Measurements from ENCODE around the gene ZFAND3. TPM values are rescaled to one million over a fixed set of nuclear protein-coding genes. Genes with fewer than 3 reads are reported as not detected.

Gene ZFAND3
- total RNA-seq, 4 donors from 2014 or later, result 45.0 to 55.2 (median 49.5) TPM

DNA sequence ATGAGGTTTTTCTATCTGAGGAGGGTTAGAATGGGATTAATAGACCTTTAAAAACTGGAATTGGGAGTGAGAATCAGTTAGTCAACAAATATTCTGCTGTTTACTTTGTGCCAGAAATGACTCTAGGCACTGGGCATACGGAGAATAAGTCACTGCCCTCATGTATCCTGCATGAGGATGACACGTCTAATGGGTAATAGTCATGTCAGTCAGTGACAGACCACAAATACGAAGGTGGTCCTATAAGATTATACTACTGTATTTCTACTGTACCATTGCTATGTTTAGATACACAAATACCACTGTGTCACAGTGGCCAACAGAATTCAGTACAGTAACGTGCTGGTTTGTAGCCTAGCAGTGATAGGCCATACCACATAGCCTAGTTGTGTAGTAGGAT lies 30.7 kb downstream of the ZFAND3 start:
- Histone ChIP-seq H3K4me3 (no peak overlapping the region), H3K36me3 (no peaks in the 10 kb centered on the region), H3K27me3 (no peaks in the 10 kb centered on the region), H3K27ac (no peak overlapping the region), H3K4me1 (peaks cover 49 to 55% of the 10 kb centered on the region in 2 donors), H3K9me3 (no peaks in the 10 kb centered on the region)
- in situ Hi-C loops (cut with MboI; ENCODE audit: low sequenced_read_pairs in 4 of 4) (no loop called here), intact Hi-C loops (cut with DNase I; ENCODE audit: low total_unique reads) (no loop called here)
- DNase-seq, result no peak
- TF ChIP-seq POLR2A (IDR thresholded peaks at IDR 0.05), result no peak
- TF ChIP-seq CTCF (IDR thresholded peaks at IDR 0.05 in 4 of 5, conservative IDR thresholded peaks at IDR 0.05 in 1 of 5), result no peak
- ATAC-seq, result no peak

DNA sequence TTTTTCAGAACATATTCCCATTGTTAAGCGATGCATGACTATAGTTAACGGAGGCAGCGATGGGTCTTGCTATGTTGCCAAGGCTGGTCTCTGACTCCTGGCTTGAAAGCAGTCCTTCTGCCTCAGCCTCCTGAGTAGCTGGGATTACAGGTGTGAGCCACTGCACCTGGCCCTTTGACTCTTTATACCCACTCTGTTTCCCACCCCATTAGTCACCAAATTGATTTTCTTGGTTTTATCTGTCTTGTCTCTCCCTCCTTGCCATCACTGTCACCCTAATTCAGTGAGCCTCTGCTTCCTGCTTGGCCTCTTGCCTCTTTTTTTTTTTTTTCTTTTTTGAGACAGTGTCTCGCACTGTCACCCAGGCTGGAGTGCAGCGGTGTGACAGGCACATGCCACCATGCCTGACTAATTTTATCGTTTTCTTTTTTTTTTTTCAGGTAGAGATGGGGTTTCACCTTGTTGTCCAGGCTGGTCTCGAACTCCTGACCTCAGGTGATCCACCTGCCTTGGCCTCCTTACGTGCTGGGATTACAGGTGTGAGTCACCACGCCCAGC lies 31.3 kb downstream of the ZFAND3 start:
- ATAC-seq (no peak), DNase-seq (no peak)
- Histone ChIP-seq H3K4me1 (peaks cover 49 to 50% of the 10 kb centered on the region in 2 donors), H3K9me3 (no peaks in the 10 kb centered on the region), H3K27me3 (no peaks in the 10 kb centered on the region), H3K4me3 (no peak overlapping the region), H3K36me3 (no peaks in the 10 kb centered on the region), H3K27ac (no peak overlapping the region)
- TF ChIP-seq POLR2A (IDR thresholded peaks at IDR 0.05) (no peak), CTCF (IDR thresholded peaks at IDR 0.05 in 4 of 5, conservative IDR thresholded peaks at IDR 0.05 in 1 of 5) (no peak)
- intact Hi-C loops (cut with DNase I; ENCODE audit: low total_unique reads) (no loop called here), in situ Hi-C loops (cut with MboI; ENCODE audit: low sequenced_read_pairs in 4 of 4) (no loop called here)

DNA sequence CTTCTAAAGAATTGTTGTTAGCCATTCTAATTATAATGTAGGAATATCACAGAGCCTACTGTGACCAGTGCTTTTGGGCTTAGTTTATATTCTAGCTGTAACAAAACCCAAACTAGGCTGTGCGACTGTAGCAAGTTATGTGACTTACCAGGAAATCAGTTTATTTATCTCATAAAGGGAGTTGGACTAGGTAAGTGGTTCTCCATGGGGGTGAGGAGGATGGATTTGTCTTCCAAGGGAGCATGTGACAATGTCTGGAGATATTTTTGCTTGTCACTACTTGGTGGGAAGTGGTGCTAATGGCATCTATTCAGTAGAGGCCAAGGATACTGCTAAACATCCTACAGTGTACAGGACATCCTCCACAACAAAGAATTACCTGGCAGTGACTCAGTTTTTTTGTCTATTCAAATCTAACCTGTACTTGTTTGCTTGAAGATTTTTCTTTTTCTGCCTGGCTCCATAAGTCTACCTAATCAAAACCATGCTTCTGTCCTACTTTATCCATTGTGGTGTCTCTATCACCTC lies 32.5 kb downstream of the ZFAND3 start:
- no peaks in the 10 kb centered on the region for H3K9me3 ChIP-seq
- peaks cover 38 to 48% of the 10 kb centered on the region in 2 donors for H3K4me1 ChIP-seq
- no peak overlapping the region for H3K4me3 ChIP-seq
- in situ Hi-C loops (cut with MboI; ENCODE audit: low sequenced_read_pairs in 4 of 4), result no loop called here
- peak in 1 of 2 donors; percentile 47 for ATAC-seq
- H3K36me3 ChIP-seq, result no peaks in the 10 kb centered on the region
- TF ChIP-seq POLR2A (IDR thresholded peaks at IDR 0.05) (no peak), CTCF (IDR thresholded peaks at IDR 0.05 in 4 of 5, conservative IDR thresholded peaks at IDR 0.05 in 1 of 5) (no peak)
- no peaks in the 10 kb centered on the region for H3K27me3 ChIP-seq
- no peak overlapping the region for H3K27ac ChIP-seq
- intact Hi-C loops (cut with DNase I; ENCODE audit: low total_unique reads), result no loop called here
- no peak for DNase-seq

DNA sequence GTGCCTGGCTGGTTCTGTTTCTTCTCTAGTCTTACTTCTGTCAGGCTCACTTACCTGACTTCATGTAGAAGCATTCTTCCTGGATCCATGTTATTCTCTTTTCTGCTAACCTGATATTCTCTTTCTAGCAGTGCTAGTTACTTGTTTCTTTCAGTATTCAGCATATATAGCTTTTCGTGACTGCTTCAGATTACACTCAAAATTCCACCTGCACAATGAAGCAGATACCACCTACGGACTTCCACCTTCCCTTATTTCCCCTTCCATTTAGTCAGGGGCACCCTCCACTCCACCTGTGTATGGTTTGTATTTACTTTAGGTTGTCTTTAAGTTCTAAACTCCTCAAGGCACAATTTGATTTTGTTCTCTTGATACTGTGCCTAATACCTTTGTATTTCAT lies 36.8 kb downstream of the ZFAND3 start:
- no peak for ATAC-seq
- in situ Hi-C loops (cut with MboI; ENCODE audit: low sequenced_read_pairs in 4 of 4) (no loop called here), intact Hi-C loops (cut with DNase I; ENCODE audit: low total_unique reads) (no loop called here)

More for the DNA sequence above, 36.8 kb downstream of the ZFAND3 start:
- H3K4me1 ChIP-seq, result peaks cover 42% of the 10 kb centered on the region in 2 donors
- no peaks in the 10 kb centered on the region for H3K27me3 ChIP-seq
- no peak overlapping the region for H3K27ac ChIP-seq
- TF ChIP-seq POLR2A (IDR thresholded peaks at IDR 0.05) (no peak), CTCF (IDR thresholded peaks at IDR 0.05 in 4 of 5, conservative IDR thresholded peaks at IDR 0.05 in 1 of 5) (no peak)
- no peak overlapping the region for H3K4me3 ChIP-seq
- DNase-seq, result no peak
- H3K9me3 ChIP-seq, result no peaks in the 10 kb centered on the region
- H3K36me3 ChIP-seq, result no peaks in the 10 kb centered on the region

Data from gastrocnemius medialis (tissue), 4 donors.